ENCODE results near the gene MED12. TPM values are rescaled to one million over a fixed set of nuclear protein-coding genes. Genes with fewer than 3 reads are reported as not detected.

Gene MED12
- total and polyA plus RNA-seq, 2 of the 8 experiments (the other 6 are each of a cell fraction or from before 2014, with no cell fraction given), result 19.4 to 48.9 TPM

DNA sequence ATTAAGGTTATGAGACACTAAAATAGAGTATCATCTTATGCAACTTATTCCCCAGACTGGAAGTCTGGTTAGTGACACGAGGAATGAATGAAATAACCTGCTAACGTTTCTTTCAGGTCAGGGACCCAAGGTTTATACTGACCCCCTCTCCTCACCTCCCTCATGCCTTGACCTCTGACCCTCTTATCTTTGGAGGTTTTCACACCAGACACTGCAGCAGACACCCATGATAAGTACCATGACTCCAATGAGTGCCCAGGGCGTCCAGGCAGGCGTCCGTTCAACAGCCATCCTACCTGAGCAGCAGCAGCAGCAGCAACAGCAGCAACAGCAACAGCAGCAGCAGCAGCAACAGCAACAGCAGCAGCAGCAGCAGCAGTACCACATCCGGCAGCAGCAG is 22.0 kb downstream of the MED12 start (continued):
- TF ChIP-seq, protein P1, sequence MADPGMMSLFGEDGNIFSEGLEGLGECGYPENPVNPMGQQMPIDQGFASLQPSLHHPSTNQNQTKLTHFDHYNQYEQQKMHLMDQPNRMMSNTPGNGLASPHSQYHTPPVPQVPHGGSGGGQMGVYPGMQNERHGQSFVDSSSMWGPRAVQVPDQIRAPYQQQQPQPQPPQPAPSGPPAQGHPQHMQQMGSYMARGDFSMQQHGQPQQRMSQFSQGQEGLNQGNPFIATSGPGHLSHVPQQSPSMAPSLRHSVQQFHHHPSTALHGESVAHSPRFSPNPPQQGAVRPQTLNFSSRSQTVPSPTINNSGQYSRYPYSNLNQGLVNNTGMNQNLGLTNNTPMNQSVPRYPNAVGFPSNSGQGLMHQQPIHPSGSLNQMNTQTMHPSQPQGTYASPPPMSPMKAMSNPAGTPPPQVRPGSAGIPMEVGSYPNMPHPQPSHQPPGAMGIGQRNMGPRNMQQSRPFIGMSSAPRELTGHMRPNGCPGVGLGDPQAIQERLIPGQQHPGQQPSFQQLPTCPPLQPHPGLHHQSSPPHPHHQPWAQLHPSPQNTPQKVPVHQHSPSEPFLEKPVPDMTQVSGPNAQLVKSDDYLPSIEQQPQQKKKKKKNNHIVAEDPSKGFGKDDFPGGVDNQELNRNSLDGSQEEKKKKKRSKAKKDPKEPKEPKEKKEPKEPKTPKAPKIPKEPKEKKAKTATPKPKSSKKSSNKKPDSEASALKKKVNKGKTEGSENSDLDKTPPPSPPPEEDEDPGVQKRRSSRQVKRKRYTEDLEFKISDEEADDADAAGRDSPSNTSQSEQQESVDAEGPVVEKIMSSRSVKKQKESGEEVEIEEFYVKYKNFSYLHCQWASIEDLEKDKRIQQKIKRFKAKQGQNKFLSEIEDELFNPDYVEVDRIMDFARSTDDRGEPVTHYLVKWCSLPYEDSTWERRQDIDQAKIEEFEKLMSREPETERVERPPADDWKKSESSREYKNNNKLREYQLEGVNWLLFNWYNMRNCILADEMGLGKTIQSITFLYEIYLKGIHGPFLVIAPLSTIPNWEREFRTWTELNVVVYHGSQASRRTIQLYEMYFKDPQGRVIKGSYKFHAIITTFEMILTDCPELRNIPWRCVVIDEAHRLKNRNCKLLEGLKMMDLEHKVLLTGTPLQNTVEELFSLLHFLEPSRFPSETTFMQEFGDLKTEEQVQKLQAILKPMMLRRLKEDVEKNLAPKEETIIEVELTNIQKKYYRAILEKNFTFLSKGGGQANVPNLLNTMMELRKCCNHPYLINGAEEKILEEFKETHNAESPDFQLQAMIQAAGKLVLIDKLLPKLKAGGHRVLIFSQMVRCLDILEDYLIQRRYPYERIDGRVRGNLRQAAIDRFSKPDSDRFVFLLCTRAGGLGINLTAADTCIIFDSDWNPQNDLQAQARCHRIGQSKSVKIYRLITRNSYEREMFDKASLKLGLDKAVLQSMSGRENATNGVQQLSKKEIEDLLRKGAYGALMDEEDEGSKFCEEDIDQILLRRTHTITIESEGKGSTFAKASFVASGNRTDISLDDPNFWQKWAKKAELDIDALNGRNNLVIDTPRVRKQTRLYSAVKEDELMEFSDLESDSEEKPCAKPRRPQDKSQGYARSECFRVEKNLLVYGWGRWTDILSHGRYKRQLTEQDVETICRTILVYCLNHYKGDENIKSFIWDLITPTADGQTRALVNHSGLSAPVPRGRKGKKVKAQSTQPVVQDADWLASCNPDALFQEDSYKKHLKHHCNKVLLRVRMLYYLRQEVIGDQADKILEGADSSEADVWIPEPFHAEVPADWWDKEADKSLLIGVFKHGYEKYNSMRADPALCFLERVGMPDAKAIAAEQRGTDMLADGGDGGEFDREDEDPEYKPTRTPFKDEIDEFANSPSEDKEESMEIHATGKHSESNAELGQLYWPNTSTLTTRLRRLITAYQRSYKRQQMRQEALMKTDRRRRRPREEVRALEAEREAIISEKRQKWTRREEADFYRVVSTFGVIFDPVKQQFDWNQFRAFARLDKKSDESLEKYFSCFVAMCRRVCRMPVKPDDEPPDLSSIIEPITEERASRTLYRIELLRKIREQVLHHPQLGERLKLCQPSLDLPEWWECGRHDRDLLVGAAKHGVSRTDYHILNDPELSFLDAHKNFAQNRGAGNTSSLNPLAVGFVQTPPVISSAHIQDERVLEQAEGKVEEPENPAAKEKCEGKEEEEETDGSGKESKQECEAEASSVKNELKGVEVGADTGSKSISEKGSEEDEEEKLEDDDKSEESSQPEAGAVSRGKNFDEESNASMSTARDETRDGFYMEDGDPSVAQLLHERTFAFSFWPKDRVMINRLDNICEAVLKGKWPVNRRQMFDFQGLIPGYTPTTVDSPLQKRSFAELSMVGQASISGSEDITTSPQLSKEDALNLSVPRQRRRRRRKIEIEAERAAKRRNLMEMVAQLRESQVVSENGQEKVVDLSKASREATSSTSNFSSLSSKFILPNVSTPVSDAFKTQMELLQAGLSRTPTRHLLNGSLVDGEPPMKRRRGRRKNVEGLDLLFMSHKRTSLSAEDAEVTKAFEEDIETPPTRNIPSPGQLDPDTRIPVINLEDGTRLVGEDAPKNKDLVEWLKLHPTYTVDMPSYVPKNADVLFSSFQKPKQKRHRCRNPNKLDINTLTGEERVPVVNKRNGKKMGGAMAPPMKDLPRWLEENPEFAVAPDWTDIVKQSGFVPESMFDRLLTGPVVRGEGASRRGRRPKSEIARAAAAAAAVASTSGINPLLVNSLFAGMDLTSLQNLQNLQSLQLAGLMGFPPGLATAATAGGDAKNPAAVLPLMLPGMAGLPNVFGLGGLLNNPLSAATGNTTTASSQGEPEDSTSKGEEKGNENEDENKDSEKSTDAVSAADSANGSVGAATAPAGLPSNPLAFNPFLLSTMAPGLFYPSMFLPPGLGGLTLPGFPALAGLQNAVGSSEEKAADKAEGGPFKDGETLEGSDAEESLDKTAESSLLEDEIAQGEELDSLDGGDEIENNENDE (IDR thresholded peaks at IDR 0.05; ENCODE audit: insufficient replicate concordance, low read length), result no peak
- TF ChIP-seq SRF (IDR thresholded peaks at IDR 0.05; ENCODE audit: low read depth, low read length) (no peak), EP300 (IDR thresholded peaks at IDR 0.05; ENCODE audit: borderline replicate concordance in 1 of 2, low read depth in 2 of 2, low read length in 2 of 2) (no peak), BCL11A (IDR thresholded peaks at IDR 0.05; ENCODE audit: low read depth in 2 of 2, low read length in 2 of 2) (no peak), EGR1 (IDR thresholded peaks at IDR 0.05; ENCODE audit: borderline replicate concordance, low read depth, low read length) (no peak)

Measured in H1 (cell line).